Superior temporal gyrus (tissue), 1 donor: Measurements from ENCODE around the gene MARCHF7.

ENCODE experiments used
- DNase-seq: peaks from one replicate; pipeline ENCODE4 v3.0.0-alpha.2; 2016; ENCODE audit errors: extremely low spot score

The MARCHF7 gene

DNA sequence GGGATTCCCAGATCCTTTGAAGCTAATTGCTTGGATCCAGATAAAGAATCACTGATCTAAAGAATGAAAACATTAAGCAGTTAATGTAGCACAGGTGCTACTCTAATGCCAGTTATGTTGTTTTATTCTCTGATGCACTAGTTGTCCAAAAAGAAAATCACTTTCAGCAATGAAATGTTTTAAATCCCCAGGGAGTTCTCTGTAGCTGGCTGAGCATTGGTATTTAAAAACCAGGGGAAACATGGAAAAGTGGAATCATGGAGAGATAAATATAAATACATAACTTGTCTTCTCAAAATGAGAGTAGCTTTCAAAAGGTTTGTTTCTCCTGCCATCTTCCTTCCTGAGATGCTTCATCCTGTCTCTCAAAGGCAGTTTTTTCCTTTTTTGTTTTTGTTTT lies 48.0 kb downstream of the MARCHF7 start:
- no peak for DNase-seq

DNA sequence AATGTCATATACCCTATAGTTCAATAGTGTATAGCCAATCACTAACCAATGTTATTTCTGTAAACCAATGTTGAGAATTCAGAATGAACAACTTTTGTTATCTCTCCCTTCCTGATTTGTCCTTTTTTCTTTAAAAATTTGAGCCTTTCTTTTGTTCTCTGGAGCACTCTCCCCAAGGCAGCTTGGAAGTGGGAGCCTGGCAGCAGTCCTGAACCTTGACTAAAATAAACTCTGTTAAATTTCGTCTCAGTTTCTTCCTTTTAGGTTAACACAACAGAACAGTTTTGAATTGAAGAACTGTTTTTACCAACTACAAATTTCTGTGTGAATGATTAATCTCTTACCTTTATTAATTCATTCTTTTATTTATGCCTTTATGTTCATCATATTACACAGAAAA lies 49.8 kb downstream of the MARCHF7 start:
- DNase-seq = peak; percentile 61
